Omental fat pad (tissue), 4 donors: Measurements from ENCODE around the gene TRAPPC5. TPM values are rescaled to one million over a fixed set of nuclear protein-coding genes. Genes with fewer than 3 reads are reported as not detected.

Source experiments
- ATAC-seq: fragments of 150-250 bp; one replicate; pipeline ENCODE4 v1.9.1; 2016; ENCODE audit warnings: mild to moderate bottlenecking, moderate library complexity; ENCODE audit not compliant: low FRiP score
- DNase-seq: peaks from one replicate; pipeline ENCODE4 v3.0.0-alpha.2; 2019; ENCODE audit warnings: low spot score
- total RNA-seq, 4 donors: library from RNA; depleted of rRNA; stranded (reverse); fragments of >200 nt; gene quantifications; one replicate each; pipeline ENCODE4 v1.1.0, GENCODE V29; 2016
- TF ChIP-seq, protein P1 (sequence below), 3 donors: fragments of 450-650 bp; IDR thresholded peaks; one replicate each; pipeline ENCODE4 v1.5.1; 2016 to 2017; ENCODE audit warnings: antibody characterized with exemption in 3 of 3, mild to moderate bottlenecking in 3 of 3, moderate library complexity in 2 of 3

Gene TRAPPC5
- total RNA-seq, 4 donors from 2014 or later = 54.1 to 83.6 (median 76.7) TPM

DNA sequence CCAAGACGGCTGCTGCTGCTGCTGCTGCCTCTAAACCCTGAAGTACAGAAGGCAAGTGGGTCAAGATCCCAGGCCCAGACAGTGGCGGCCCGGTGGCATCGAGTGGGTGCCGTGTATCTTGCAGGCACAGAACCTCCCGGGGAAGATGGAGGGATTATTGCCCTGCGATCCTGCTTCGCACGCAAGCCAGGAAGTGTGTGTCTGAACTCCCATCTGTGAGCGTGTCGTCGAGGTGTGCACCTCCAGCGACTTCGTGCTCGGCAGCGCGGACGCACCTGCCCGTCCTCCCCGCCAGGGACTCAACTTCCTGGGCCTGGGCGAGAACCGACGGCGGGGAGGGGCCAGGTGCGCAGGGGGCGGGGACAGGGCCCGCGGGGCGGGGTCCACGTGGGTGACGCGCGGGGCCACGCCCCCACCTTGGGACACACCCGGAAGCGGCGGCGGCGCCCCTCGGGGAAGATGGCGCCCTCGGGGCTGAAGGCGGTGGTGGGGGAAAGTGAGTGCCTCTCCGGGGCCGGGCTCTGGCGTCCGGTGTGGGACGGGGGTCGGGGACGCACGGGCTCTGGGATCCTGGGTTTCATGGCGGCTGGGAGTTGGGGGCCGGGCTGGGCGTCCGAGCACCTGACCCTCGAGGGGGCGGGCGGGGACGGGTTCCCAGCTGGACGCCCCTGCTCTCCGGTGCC lies 43.8 kb upstream of the TRAPPC5 start, which contains the start of gene STXBP2:
Gene STXBP2, plus strand, starts transcription at position 420 of the 683 bp plus-strand sequence. Its CDS starts 40 bp downstream, at position 460.
- ATAC-seq (peak; percentile 85), DNase-seq (peak; percentile 52)
- TF ChIP-seq, protein P1, sequence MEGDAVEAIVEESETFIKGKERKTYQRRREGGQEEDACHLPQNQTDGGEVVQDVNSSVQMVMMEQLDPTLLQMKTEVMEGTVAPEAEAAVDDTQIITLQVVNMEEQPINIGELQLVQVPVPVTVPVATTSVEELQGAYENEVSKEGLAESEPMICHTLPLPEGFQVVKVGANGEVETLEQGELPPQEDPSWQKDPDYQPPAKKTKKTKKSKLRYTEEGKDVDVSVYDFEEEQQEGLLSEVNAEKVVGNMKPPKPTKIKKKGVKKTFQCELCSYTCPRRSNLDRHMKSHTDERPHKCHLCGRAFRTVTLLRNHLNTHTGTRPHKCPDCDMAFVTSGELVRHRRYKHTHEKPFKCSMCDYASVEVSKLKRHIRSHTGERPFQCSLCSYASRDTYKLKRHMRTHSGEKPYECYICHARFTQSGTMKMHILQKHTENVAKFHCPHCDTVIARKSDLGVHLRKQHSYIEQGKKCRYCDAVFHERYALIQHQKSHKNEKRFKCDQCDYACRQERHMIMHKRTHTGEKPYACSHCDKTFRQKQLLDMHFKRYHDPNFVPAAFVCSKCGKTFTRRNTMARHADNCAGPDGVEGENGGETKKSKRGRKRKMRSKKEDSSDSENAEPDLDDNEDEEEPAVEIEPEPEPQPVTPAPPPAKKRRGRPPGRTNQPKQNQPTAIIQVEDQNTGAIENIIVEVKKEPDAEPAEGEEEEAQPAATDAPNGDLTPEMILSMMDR (IDR thresholded peaks at IDR 0.05) = no peak

DNA sequence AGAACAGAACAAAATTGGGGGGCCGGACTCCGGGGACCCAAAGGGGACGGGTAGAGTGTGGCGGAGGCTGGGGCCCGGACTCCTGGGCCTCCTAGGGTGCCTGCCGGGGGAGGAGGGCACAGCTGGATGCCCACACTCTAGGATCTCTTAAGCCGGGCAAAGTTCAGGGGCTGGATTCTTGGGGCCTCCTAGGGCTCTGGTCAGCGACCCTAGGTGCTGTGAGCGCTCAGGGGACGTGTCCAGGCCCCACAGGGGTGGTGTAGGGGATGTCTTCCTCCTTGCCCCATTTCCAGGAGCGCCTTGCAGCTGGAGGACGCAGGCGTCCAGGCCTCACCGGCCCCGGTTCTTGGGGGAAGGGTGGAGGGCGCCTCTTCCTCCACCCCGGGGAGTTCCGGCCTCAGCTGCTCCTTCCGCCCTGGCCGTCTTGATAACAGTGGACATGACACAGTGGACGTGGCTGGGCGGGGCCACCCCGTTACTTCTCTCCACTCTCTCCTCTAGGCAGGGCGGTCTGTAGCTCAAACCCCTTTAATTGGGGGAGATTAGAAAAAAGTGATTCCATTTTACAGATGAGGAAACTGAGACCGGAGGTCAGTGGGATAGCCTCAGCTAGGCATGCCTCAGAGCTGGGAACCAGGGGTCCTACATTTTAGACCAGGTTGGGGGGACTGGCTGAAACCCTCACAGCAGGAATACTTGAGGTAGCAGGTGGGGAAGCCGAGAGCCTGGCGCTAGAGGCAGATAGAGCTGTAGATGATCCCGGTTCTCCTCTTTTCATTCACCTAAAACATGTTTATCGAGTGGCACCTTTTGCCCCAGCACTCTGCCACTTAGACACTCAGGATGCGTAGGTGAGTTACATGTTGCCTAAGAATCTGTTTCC lies 43.0 kb upstream of the TRAPPC5 start:
- peak; percentile 11 for ATAC-seq
- DNase-seq = no peak
- TF ChIP-seq, protein P1 (IDR thresholded peaks at IDR 0.05) = no peak

DNA sequence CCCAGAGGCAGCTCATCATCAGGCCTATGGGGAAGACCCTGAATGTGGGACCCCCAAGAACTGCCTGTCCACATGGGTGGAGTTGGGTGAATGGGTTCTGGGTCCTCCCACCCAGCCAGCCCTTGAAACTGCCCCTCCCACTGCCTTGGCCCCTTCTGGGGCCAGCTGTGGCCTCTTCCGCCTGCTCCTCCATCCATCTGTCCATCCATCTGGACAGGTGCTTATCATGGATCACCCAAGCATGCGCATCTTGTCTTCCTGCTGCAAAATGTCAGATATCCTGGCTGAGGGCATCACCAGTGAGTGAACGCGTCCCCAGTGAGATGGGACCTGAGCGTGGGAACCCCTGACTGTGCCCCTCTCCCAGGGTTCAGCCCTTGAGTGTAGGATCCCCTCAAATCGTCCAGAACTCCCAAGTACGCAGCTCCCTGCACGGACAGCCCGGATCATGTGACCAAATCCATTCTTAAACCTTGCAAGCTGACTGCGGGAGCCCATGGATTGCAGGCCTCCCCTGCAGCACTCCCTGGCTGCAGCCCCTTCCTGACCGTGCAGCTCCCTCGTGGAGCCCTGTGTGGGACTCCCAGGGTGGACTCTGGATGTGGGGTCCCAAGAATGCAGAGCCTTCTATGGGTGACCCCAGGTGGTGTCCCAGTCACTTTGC lies 41.7 kb upstream of the TRAPPC5 start:
- no peak for ATAC-seq
- TF ChIP-seq, protein P1 (IDR thresholded peaks at IDR 0.05) = no peak
- DNase-seq = no peak

DNA sequence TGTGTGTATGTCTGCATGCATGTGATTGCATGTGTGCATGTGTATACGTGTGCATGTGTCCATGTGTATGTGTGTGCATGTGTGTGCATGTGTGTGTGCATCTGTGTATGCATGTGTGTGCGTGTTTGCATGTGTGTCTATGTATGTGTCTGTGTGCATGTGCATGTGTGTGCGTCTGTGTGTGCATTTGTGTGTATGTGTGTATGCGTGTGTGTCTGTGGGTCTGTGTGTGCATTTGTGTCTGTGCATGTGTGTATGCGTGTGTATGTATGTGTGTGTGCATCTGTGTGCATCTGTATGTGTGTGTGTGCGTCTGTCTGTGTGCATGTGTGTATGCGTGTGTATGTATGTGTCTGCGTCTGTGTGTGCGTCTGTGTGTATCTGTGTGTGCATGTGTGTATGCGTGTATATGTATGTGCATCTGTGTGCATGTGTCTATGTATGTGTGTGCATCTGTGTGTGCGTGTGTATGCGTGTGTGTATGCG lies 40.7 kb upstream of the TRAPPC5 start:
- DNase-seq (no peak), ATAC-seq (no peak)
- TF ChIP-seq, protein P1 (IDR thresholded peaks at IDR 0.05) = no peak

DNA sequence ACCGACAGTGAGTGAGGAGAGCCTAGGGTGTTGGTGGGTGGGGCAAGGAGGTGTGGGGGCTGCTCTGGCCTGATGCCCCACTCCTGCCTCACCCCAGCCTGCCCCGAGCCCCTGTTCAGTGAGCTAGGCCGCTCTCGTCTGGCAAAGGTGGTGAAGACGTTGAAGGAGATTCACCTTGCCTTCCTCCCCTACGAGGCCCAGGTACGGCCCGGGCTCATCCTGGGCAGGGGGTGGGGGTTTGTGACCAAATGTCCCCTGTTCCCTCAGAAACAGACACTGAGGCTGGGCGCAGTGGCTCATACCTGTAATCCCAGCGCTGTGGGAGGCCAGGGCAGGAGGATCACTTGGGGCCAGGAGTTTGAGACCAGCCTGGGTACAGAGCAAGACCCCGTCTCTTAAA lies 39.8 kb upstream of the TRAPPC5 start:
- ATAC-seq = no peak
- DNase-seq = no peak
- TF ChIP-seq, protein P1 (IDR thresholded peaks at IDR 0.05) = no peak

DNA sequence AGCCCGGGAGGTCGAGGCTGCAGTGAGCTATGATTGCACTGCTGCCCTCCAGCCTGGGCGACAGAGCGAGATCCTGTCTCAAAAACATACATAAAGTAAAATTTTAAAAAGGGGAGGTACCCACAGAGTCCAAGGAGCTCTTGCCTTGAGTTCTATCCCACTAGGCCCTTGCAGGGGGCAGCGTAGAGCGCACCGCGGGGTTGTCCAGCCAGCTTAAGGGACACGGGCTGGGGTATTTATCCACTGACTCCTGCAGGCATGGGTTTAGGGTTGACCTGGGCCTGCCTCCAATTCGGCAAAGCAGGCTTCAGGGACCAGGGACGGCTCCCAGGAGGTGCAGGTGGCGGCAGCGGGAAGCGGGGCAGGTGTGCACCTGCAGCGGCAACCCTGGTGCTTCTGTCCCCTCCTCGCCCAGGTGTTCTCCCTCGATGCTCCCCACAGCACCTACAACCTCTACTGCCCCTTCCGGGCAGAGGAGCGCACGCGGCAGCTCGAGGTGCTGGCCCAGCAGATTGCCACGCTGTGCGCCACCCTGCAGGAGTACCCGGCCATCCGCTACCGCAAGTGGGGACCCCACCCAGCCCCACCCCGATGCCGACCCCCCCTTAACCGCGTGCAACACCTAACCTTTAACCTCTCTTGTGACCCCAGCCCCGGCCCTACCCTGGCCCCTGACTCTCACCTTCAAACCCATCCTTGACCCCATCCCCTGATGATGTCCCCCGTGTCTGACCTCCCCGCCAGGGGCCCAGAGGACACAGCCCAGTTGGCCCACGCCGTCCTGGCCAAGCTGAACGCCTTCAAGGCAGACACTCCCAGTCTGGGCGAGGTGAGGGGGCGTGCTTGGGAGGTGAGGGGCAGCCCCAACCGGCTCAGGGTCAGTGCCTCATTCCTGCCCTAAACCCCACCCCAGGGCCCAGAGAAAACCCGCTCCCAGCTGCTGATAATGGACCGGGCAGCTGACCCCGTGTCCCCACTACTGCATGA lies 39.0 kb upstream of the TRAPPC5 start:
- no peak for DNase-seq
- ATAC-seq = no peak
- TF ChIP-seq, protein P1 (IDR thresholded peaks at IDR 0.05) = no peak
